ELF-1 (cell line): Measurements from ENCODE around the gene SYTL2.
A peak's percentile ranks its signal among the peaks of the same experiment; 100 is the strongest.

Source experiments
- DNase-seq: peaks from one replicate; pipeline ENCODE4 v3.0.0-alpha.2; 2016; ENCODE audit warnings: low read depth, low spot score

SYTL2 gene

DNA sequence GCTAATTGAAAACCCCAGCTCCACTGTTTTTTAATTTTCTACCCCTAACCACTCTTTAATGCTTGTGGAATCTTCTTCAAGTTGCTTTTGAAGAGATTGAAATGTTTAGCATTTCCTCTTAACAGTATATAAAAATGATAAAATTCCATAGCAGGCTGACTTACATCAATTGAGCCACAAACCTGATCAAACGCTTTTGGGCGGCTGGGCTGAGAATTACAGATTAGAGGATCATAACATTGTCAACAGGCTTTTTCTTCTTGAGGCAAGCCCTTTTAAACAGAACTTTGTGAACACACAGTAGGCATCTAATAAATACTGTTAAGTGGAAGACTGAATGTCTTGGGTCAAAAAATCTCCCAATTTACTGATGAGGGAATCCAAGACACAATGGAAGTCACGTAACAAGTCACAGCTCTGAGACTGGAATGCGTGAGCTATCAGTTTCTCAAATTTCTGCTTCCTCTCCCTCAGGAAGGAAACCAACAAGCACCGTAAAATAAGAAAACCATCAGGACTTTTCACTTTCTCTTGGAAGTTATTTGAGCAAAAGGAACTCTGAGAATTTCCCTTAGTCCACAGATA, 75.0 kb downstream of the SYTL2 start:
- no peak for DNase-seq

DNA sequence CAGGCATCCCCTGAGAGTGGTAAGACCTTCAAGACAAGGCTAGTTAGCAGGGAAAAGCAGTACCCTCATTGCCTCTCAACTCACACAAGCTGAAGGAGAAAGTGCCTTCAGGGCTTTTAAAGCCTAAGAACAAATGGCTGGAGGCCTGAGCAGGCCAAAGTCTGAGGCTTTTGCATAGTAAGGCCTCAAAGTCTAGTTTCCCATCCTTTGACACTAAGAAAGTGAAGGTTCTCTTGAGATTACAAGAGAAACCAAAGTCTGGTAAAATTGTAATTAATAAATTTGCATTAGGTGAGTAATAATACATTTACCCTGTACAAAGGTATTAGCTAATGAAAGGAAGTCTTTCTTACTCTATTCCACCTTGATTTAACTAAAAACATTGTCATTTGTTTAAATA, 78.0 kb downstream of the SYTL2 start:
- DNase-seq, result no peak

DNA sequence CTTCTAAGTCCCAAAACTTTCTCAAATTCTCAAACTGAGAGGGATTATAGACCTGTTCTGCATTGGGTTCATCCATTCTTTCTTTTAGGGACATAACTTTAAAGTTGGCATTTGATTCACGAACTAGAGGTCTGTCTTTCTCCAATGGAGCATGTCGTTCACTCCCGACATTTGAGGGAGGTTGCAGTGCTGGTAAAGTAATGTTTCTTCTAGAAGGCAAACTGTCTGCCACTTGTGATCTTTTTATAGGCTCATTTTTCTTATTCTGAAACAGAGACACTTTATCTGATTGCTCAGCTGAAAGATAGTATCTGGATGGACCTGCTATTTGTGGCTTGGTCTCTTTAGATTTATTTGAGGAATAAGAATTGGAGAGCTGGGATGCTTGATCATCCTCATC, 84.6 kb downstream of the SYTL2 start:
- DNase-seq, result no peak

DNA sequence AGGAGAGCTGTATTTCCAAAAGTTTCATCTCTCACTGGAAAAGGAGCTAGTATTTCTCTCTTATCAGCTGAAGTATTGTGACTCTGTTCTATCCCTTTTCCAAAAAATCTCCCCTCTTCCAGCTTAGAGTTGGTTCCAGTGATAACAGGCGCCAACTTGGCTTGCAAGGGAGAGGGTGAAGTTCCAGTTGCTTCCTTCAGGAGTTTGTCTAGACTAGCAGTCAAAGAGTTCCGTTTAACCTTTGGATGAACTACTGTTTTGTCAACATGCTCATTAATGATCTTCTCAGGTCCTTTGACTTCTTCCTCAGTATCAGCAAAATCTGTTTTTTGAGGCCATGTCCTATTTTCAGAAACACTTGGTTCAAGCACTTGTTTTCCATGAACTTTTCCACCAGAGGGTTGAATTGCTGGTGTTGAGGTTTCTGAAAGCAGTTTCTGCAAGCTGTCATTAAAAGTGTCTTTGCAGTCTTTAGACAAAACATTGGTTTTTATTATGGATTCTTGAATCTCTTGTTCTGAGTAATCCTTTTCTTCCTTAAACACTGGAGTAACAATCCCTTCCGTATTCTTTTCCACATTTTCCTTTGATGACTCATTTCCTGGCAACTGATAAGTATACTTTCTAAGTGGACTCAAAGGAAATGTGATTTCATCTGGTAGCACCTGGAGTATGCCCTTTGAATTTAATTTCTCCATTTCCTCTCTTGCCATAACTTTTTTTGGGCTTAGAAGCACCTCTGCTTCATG, 85.3 kb downstream of the SYTL2 start:
- no peak for DNase-seq

DNA sequence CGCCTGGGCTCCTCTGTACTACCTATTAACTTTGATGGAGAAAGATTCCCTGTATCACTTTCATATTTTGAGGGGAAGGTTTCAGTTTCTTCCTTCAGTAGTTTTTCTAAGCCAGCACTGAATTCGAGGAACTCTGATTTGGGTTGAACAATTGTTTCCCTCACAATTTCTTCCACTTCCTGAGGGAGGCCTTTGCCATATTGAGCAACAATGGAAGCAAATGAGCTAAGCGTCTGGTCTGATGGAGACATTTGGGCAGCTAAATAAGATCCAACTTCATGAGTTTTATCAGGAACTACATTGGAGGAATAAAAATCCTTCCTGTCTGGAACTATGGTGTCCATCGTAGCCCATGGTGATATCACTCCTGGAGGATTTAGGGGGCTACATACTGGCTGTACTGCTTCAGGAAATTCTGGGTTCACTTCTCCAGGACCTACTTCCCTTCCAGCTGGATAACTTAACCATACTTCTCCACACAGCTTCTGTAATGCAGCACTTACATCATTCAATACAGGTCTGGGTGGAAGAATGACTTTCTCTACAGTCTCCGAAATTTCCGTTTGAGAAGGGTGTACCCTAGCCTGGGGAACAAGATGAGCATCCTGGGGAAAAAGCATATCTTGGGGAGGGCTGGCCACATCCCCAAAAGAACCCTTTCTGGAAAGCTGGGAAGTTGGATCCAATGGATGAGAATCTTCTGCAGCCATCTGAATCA, 86.0 kb downstream of the SYTL2 start:
- no peak for DNase-seq

DNA sequence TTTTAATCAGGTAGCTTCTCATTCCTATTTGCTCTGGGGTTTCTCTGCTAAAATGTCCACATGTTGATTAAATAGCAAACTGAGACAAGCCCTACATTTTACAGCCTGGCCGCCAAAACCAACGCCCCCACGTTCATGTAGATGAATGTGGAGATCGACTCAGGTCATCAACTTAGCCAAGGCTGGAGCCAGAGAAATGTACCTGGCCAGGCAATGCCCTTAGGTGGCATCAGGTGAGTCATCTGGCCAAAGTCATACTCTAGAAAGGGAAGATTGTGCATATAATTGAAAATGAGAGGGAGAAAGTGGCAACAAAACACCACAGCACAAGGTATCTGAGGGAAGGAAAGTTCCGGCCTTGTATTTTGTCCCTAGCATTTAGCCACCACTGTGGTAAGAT, 87.9 kb downstream of the SYTL2 start:
- no peak for DNase-seq

DNA sequence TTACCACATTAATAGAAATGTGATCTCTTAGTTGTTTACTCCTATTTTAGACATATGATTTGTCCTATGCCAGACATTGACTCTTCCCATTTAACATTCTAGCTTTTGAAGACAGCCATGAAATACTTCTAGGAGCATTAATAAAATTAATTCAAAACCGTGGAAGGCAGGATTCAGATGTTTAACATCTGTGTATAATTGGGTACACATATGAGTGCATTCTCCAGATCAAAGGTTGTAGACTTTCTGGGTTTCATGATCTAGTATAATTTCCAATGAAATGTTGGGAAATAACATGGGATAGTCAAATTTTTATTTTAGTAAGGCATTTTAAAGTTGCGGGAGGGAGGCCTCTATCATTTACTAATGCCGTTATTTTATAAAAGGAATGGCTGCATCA, 89.8 kb downstream of the SYTL2 start:
- DNase-seq, result no peak

DNA sequence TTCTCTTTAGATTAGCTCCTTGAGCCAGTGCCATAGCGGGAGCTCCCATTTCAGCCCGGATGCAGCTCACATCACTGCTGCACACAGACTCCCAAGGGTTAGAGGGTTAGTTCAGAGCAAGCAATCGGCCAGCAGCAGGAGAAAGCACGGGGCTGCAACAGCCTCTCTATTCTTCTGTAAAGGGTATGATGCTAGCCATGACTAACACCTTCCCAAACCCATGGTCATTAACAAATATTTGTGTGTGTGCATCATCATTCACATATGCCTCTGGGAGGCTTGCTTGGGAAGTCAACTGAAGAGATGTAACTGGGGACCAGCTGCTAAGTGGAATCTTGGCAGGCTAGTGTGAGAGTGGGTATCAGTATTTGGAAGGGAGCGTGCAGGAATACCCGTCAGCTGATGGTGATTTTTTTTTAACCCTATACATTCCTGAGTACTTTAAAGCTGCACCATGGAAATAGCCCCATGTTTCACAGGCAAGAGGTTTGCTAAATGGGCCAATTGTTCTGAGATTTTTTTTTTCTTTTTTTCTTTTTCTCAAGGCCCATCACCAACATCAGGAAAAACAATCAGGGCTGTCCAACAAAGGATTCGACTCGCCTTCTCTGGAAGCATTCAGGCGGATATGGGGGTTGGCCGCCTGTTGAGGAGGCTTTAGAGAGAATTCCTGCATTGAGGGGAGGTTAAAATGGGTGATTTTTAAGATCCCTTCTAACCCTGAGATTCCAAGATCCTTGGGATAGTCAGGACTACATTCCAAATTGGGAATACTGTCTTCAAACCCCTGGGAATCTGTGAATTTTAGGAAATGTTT, 91.7 kb downstream of the SYTL2 start:
- DNase-seq, result peak; percentile 37

DNA sequence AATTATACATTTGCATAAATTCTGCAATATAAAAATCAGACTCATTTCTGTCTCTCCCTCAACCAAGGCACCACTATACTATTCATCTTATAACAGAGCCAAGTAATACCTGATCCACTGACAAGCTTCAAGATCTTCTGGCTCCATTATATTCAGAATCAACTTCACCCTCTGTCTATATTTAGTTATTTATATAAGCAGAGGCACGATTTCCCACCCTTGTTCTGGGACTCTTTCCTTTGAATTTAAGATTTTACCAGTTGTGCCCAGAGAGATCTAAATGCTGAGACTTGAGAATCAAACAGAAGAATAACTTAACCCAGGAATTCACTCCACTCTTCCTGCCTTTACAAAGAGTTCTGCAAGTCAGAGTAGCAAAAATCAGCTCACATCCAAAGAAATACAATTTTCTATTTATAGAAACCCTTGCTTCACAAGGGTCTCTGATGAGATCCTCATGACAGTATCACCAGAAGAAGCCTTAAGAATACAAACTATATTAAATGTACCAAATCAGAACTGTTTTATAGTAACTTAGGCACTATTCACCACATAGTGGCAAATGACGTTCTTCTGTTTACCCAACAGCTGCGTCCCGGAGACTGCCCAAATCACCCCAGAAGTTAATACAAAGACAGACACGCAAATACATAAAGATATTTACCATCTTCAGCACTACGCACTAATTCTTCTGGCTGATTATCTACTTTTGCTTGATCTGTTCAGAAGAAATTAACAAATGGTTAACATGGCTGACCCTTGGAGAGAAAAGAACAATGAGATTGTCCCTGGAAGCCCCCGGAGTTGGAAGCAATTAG, 92.6 kb downstream of the SYTL2 start:
- DNase-seq, result no peak

DNA sequence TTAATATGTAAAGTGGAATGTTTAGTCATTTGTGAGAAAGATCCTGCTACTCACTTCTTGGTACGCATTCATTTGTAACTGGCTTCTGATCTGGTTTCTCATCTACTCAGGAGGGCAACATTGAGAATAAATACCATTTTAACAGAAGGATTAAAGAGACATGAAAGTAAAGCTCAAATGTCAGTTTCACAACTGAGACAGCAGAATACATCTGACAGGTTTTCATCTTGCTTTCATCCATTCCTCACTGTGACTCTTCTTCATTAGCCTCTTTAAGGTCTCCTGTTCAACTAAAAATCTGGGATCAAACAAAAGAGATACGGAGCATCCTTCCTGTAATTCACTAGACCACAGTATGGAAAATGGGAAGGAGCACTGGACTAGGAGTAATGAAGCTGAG, 93.5 kb downstream of the SYTL2 start:
- DNase-seq, result no peak

DNA sequence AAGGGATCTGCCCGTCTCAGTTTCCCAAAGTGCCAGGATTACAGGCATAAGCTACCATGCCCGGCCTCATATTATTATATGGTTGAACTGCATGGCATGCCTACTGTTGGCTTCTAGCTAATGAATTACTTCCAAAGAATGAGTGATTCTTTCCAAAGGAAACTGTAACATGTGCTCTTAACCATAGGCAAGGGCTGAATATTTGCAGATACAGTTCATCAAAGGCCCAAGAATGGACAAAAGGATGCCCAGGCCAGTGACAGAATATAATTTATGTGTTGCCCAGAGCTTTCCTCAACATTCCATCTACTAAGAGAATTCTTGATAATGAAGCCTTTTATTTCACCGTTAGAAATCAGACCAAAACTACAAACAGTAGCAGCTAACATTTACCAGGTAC, 98.0 kb downstream of the SYTL2 start:
- no peak for DNase-seq

DNA sequence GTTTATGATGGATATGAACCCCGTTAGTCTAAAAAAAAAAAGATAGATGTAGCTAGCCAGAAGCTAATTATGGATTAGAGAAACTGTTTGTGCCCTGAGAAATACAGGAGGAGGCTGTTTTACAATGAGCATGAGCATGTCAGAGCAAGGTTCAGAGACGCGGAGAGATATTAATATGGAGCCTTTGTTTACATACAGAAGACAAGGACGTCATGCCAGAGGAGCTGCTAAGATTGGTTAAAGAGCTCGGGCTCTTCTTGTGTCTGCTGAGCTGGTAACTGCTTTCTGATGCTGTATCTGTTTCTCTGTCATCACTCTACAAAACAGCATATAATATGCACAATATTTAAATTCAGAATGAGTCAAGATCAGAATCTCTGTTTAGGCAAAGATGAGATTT, 100.0 kb downstream of the SYTL2 start:
- DNase-seq, result no peak

DNA sequence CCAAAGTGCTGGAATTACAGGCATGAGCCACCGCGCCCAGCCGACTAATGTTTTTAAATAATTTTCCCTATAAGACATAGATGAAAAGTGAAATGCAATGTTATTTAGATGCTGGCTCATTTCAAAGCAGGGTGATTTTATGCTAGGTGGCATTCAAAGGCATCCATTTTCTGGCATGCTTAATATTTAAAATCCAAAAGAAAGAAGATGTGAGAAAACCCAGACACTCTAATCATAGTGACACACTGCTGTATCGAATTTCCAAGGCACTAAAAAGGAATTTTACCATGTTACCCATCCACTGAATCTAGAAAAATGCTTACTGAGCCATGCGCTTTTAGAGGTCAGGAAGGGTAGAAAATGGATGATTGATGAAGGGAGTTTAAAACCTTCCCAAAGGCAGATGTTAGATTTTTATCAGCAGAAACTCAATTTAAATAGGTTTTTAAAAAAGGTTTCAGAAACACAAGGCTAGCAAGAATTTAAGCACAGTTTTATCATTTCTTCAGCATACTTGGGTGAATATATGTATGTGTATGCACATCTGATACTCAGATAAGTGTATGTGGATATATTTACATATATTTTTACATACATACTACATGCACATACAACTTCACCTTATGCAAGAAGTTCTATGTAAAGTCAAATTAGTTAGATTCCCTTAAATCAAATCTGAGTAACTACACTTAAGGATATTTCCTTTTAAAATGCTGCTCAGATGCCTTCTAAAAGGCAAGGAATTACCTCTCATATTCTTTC, 100.8 kb downstream of the SYTL2 start:
- DNase-seq, result no peak

DNA sequence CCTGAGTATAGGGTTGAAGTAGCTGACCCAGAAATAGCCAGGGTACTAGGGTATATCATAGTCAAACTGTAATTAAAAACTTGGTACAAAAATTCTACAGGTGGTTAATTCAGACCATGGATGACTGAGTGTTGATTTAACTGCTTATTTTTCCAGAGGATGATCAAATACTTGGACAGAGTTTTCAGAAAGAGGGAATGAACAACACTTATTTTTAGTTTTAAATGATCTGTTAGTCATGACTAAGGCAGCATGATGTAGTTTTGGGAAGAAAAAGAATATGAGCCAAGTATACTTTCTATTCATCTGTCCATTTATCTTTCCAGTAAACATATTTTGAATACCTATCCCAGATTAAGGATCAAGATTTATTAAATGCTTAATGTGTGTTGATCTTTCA, 105.1 kb downstream of the SYTL2 start:
- no peak for DNase-seq

DNA sequence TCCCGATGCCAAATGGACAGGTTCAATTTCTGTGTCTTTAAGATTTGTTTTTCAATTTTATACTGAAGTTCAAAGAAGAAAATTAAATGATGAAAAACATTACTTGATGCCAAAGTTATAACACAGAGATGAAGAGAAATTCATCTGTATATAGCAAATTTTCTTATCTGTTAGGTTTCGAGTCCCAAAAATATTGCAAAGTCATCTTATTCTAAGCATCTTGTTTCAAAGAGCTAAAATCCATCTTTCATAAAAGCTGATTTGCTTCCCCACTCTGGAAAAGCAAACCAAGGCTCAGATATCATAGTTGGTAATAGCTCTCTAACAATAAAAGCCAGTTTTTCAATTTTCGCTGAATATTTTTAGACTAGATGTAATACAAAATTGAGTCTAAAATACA, 106.0 kb downstream of the SYTL2 start:
- no peak for DNase-seq

DNA sequence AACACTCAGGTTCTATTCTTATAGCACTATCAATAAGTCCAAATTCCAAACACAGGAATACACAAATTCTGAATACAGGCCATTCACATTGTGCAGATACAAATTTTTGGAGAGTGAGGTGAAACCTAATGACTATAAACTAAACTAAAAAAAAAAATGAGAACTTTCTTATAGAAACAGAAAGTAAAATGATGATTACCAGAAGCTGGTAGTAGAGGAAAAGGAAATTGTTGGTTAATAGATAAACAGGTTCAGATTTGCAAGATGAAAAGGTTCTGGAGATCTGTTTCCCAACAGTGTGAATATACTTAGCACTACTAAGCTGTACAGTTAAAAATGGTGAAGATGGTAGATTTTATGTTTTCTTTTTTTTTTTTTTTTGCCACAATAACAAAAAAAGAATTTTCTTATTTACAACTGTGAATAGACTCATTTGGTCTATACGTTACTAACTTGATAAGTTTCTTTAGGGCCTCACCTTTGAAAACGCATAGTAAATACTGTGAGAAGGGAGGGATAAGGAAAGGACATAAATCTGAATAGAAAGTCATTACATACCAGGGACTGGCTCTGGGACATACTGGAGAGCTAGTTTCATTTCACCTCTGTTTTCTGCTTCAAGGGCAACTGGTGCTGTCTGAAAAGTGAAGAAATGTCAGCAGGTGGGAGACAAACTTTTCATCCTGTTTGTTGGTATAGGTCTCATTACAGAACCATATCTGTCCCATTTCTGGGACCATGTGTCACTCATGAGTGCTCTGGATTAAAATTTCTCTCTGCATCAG, 110.8 kb downstream of the SYTL2 start:
- no peak for DNase-seq

DNA sequence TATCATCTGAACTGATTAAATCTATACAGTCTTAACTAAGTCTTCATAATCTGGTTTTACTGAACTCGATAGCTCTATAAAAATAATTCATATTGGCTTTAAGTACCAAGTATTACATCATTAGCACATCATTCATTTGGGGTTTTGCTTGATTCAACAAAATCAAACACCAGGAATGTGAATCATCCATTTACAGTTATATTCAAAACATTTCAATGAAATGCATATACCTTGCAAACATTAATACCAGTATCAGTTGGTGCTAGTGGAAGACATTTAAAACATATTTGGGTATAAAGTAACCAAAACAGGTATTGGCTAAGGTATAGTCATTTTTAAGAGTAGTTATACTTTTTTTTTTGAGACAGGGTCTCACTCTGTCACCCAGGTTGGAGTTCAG, 112.7 kb downstream of the SYTL2 start:
- DNase-seq, result no peak

DNA sequence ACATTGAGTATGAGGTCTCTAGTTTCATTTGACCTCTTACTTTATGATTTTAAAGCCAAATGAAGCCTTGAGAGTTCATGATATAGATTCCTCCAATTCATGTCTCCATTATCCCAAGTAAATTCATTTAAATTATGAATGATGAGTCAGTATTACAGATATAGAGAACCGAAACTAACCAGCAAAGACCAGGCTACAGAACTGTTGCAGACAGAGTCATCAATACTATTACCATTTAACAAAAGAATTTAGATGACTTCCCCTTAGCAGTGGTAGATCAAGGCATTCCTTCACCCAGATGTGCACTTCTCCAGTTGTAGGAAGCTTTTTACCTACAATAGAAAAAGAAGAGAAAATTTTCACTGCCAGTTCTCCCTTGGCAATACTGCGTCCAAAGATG, 113.2 kb downstream of the SYTL2 start:
- DNase-seq, result no peak

DNA sequence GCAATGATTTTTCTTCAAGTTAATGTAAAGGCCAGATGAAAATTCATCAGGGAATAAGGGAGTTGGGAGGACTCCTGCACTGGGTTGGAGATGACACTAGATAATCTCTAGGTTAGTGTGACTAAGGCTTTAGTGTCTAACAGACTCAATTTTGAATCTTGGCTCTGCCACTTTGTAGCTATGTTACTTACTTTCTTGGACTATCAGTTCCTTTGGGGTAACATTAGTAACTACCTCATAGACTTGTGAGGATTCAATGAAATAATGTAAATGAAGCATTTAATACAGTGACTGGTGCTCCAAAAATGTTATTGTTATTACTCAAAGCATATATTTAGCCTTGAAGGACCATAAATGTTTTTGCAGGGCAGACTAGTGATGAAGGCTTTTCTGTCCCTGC, 115.4 kb downstream of the SYTL2 start:
- DNase-seq, result no peak
